Measurements from ENCODE around the gene IFNL1. TPM values are rescaled to one million over a fixed set of nuclear protein-coding genes. Genes with fewer than 3 reads are reported as not detected.

Gene IFNL1
- total RNA-seq, 2 experiments from 2014 or later = not detected

DNA sequence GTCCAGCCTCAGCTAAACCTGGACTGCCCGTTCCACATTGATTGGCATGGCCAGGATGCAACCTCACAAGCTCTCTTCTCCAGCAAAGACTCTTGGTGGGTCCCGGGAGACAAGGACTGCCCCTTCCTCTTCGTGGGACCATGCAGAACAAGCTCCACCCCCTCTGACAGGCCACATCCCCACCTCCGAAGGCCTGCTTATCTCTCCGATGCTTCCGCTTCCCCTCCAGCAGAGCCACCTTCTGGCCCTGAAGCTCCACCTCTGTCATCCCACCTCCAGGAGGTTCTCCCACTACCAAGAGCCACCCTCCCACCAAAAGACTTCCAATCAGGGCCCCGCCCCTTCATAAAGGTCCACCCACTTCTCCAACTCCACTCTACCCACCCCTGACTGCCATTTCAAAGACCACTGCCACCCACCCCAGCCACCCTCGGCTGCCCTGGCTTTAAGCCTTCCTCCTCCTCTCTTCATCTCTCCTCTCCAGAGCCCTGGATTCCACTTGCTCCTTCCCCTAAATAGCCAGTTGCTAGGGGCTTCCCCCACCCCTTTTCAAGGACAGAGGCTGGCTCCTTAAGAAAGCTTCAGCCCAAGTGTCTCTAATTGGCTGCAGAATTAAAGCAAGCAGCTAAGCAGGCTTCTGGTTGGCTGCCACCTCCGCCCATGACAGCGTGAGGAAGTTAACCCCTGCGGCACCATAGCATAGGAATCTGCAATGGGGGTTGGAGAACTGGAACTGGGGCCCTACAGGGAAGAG is 14.5 kb downstream of the IFNL1 start:
- no peak overlapping the region for H3K27ac ChIP-seq (ENCODE audit: low read depth, low read length, poor library complexity, severe bottlenecking)
- CTCF ChIA-PET (ENCODE audit: unreplicated experiment) = interaction anchor here (0.6 kb wide), 1 partner anchor 213 kb away, joined by 3 read pairs; no protein-coding TSS in a partner anchor
- no peak overlapping the region for H3K4me2 ChIP-seq (ENCODE audit: low read length)

DNA sequence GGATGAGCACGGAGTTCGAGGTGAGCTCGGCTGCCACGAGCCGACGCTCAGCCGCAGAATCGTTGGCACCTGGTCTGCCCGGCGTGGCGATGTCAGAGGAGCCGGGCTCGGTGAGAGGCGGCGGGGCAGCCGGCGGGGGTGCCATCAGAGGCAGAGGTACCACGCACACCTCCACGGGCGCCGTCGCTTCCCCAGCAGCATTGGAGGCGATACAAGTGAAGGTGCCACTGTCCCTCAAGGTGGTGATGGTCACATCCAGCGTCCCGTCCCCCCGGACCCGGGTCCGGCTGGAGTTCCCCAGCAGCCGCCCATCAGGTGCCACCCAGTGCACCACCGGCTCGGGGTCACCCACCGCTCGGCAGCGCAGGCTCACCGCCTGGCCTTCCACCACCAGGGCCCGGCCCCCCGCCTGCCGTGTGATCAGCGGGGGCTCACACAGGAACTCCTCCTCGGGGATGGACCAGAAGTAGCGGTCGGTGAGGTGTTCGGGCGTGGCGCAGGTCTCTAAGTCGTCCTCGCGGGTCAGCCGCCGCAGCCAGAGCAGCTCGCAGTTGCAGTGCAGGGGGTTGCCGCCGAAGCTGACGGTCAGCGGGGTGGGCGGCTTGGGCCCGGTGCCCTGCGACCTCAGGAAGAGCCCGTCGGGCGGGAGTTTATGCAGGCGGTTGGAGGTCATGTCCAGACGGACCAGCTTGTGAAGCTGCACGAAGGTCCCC is 18.0 kb downstream of the IFNL1 start:
- H3K9me2 ChIP-seq (ENCODE audit: insufficient read depth, low read length) = no peaks in the 10 kb centered on the region
- H3K4me2 ChIP-seq (ENCODE audit: low read length) = no peak overlapping the region
- no peaks in the 10 kb centered on the region for H3K9me3 ChIP-seq (ENCODE audit: low read length)
- no peak overlapping the region for H2AFZ ChIP-seq (ENCODE audit: low read length)
- no peaks in the 10 kb centered on the region for H3K79me2 ChIP-seq (ENCODE audit: insufficient read depth, low read depth, low read length)
- no peak for TF ChIP-seq EZH2phosphoT487 (IDR thresholded peaks at IDR 0.05; ENCODE audit: borderline replicate concordance, low read depth, low read length)
- TF ChIP-seq, protein P1, sequence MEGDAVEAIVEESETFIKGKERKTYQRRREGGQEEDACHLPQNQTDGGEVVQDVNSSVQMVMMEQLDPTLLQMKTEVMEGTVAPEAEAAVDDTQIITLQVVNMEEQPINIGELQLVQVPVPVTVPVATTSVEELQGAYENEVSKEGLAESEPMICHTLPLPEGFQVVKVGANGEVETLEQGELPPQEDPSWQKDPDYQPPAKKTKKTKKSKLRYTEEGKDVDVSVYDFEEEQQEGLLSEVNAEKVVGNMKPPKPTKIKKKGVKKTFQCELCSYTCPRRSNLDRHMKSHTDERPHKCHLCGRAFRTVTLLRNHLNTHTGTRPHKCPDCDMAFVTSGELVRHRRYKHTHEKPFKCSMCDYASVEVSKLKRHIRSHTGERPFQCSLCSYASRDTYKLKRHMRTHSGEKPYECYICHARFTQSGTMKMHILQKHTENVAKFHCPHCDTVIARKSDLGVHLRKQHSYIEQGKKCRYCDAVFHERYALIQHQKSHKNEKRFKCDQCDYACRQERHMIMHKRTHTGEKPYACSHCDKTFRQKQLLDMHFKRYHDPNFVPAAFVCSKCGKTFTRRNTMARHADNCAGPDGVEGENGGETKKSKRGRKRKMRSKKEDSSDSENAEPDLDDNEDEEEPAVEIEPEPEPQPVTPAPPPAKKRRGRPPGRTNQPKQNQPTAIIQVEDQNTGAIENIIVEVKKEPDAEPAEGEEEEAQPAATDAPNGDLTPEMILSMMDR (conservative IDR thresholded peaks at IDR 0.05; ENCODE audit: low read length) = no peak
- H3K27ac ChIP-seq (ENCODE audit: low read depth, low read length, poor library complexity, severe bottlenecking) = no peak overlapping the region
- ChIA-PET POLR2A (no interaction called here), CTCF (ENCODE audit: unreplicated experiment) (no interaction called here)
- DNase-seq (ENCODE audit: low spot score) = no peak
- intact Hi-C loops (cut with micrococcal nuclease; ENCODE audit: unreplicated experiment) = no loop called here
- no peaks in the 10 kb centered on the region for H3K4me1 ChIP-seq (ENCODE audit: insufficient read depth, low read length, poor library complexity, severe bottlenecking)
- no peaks in the 10 kb centered on the region for H3K36me3 ChIP-seq (ENCODE audit: insufficient read depth, low read length)
- H3K4me3 ChIP-seq (ENCODE audit: low read depth, low read length, poor library complexity, severe bottlenecking) = no peak overlapping the region
- no TSS peak for BruUV-seq (replicated peaks)
- no peaks in the 10 kb centered on the region for H4K20me1 ChIP-seq (ENCODE audit: insufficient read depth, low read length)

More for the DNA sequence above, 14.5 kb downstream of the IFNL1 start:
- no TSS peak for BruUV-seq (replicated peaks)
- H3K9me2 ChIP-seq (ENCODE audit: insufficient read depth, low read length) = no peaks in the 10 kb centered on the region
- no peaks in the 10 kb centered on the region for H4K20me1 ChIP-seq (ENCODE audit: insufficient read depth, low read length)
- H3K9me3 ChIP-seq (ENCODE audit: low read length) = no peaks in the 10 kb centered on the region
- intact Hi-C loops (cut with micrococcal nuclease; ENCODE audit: unreplicated experiment) = no loop called here
- no peaks in the 10 kb centered on the region for H3K36me3 ChIP-seq (ENCODE audit: insufficient read depth, low read length)
- TF ChIP-seq EZH2phosphoT487 (IDR thresholded peaks at IDR 0.05; ENCODE audit: borderline replicate concordance, low read depth, low read length) = no peak
- TF ChIP-seq, protein P1 (conservative IDR thresholded peaks at IDR 0.05; ENCODE audit: low read length) = no peak
- H3K4me1 ChIP-seq (ENCODE audit: insufficient read depth, low read length, poor library complexity, severe bottlenecking) = no peaks in the 10 kb centered on the region
- POLR2A ChIA-PET = no interaction called here
- H3K79me2 ChIP-seq (ENCODE audit: insufficient read depth, low read depth, low read length) = no peaks in the 10 kb centered on the region
- H3K4me3 ChIP-seq (ENCODE audit: low read depth, low read length, poor library complexity, severe bottlenecking) = no peak overlapping the region
- no peak for DNase-seq (ENCODE audit: low spot score)
- no peak overlapping the region for H2AFZ ChIP-seq (ENCODE audit: low read length)

DNA sequence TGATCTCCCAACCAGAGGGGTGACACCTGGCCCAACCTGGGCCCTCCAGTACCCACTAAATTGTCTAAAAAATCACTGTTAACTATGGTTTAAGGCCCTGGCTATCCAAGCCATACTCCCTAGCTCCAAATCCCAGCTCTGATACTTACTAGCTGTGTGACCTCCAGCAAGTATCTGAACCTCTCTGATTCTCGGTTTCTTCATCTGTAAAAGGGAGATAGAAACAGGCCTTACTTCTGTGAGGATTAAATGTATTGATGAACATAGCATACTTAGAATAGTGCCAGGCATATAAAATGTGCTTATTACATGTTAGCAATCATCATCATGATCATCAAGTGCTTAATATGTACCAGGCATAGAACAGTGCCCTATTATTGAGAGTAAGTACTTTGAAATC is 19.7 kb downstream of the IFNL1 start:
- Histone ChIP-seq H3K4me1 (ENCODE audit: insufficient read depth, low read length, poor library complexity, severe bottlenecking) (no peaks in the 10 kb centered on the region), H3K4me3 (ENCODE audit: low read depth, low read length, poor library complexity, severe bottlenecking) (no peak overlapping the region), H3K4me2 (ENCODE audit: low read length) (no peak overlapping the region), H3K79me2 (ENCODE audit: insufficient read depth, low read depth, low read length) (no peaks in the 10 kb centered on the region), H4K20me1 (ENCODE audit: insufficient read depth, low read length) (no peaks in the 10 kb centered on the region), H3K36me3 (ENCODE audit: insufficient read depth, low read length) (no peaks in the 10 kb centered on the region), H3K9me3 (ENCODE audit: low read length) (no peaks in the 10 kb centered on the region), H3K27ac (ENCODE audit: low read depth, low read length, poor library complexity, severe bottlenecking) (no peak overlapping the region), H2AFZ (ENCODE audit: low read length) (no peak overlapping the region), H3K9me2 (ENCODE audit: insufficient read depth, low read length) (no peaks in the 10 kb centered on the region)
- intact Hi-C loops (cut with micrococcal nuclease; ENCODE audit: unreplicated experiment) = no loop called here
- DNase-seq (ENCODE audit: low spot score) = no peak
- no peak for TF ChIP-seq EZH2phosphoT487 (IDR thresholded peaks at IDR 0.05; ENCODE audit: borderline replicate concordance, low read depth, low read length)
- TF ChIP-seq, protein P1 (conservative IDR thresholded peaks at IDR 0.05; ENCODE audit: low read length) = no peak
- CTCF ChIA-PET (ENCODE audit: unreplicated experiment) = no interaction called here
- POLR2A ChIA-PET = interaction anchor here (1.2 kb wide), 1 partner anchor 10 kb away, joined by 3 read pairs; no protein-coding TSS in a partner anchor
- BruUV-seq (replicated peaks) = no TSS peak
